K562 (cell line): ENCODE results near the gene ITGA2B.

Source experiments
- ADNP ChIP-seq: fragments of 200-800 bp; sonication (Bioruptor generic); IDR thresholded peaks from 2 replicates; pipeline ENCODE4 v1.6.1; 2016; ENCODE audit warnings: missing genetic modification characterization, missing compliant biosample characterization
- BRCA1 ChIP-seq, 2 experiments: fragments of 450-650 bp in 1 of 2; sonication (generic) in 1 of 2; formaldehyde crosslinking in 1 of 2; IDR thresholded peaks; 2 replicates each; pipeline versions ENCODE4 v1.5.0 to v1.6.1; 2017 to 2020; ENCODE audit warnings: mild to moderate bottlenecking in 1 of 2, missing genetic modification reagents in 1 of 2
- POLR2A ChIP-seq: fragments of 450-650 bp; conservative IDR thresholded peaks from 2 replicates; pipeline ENCODE4 v1.6.1; 2016

DNA sequence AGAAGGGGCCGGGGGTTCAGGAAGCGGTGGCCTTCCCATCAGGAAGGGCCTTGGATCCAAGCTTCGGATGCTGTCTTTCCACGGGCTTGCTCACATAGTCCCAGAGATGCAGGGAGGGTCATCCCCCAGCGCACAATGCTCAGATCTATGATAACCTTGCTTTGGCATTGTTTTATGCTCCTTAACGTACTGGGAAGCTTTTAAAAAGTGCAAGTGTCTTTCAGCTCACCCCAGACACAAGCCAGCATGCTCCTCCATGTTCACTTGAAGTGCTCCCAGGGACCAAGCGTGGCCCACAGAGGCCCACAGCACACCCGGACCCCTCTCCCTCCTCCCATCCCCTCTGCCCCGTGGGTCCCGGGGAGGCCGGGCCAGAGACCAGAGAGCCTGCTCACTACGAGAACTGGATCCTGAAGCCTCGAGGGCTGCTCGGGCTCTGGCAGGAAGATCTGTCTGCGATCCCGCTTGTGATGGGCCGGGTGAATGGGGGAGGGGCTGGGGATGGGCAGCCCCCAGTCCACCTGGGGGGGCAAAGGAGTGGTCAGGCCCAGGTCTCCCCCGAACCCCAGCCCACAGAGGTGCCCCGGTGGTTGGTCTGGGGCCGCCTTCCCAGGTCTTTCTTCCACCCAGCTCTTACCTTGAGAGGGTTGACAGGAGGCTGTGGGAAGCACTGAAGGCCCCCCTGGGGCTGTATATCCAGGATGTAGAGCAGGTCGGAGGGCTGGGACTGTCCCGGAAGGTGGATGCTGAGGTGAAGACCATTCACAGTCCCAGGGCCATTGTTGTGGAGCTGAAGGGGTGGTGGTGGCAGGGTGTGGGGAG is 14.0 kb downstream of the ITGA2B start:
- TF ChIP-seq ADNP (tag) = no peak
- no peak for TF ChIP-seq BRCA1 (IDR thresholded peaks at IDR 0.05)
- no peak for TF ChIP-seq BRCA1 (CRISPR knock-in tag; IDR thresholded peaks at IDR 0.05)
- TF ChIP-seq POLR2A = no peak
